GM15510 (cell line): ENCODE measurements around the gene PRKCA.

Experiments used
- POLR2A ChIP-seq: IDR thresholded peaks from 3 replicates; pipeline ENCODE4 v1.6.1; 2011; ENCODE audit warnings: borderline replicate concordance; ENCODE audit not compliant: insufficient read length; ENCODE audit errors: extremely low read depth

The PRKCA gene

GRCh38 chr17:66340720-66341119 lies 38.3 kb downstream of the PRKCA start:
- TF ChIP-seq POLR2A = no peak

DNA sequence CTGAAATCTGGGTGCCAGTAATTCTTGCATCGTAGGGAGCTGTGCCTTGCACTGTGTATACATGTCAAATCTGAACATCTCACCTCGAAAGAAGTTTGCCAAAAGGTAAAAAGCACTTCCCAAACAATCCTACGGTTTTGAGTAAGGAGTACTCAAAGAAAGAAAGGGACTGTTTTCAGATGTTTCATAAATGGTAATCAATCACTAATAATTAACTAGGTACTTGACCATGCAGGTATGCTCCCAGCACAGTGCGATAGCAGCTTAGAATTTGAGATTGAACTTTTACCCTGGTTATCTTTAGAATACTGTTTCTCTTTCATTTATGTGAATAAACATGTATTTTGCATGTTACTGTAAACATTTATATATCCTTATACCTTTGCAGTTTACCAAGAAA lies 39.0 kb downstream of the PRKCA start:
- TF ChIP-seq POLR2A = no peak

- TF ChIP-seq POLR2A = no peak
Measured at GRCh38 chr17:66343531-66344078, 41.2 kb downstream of the PRKCA start.

DNA sequence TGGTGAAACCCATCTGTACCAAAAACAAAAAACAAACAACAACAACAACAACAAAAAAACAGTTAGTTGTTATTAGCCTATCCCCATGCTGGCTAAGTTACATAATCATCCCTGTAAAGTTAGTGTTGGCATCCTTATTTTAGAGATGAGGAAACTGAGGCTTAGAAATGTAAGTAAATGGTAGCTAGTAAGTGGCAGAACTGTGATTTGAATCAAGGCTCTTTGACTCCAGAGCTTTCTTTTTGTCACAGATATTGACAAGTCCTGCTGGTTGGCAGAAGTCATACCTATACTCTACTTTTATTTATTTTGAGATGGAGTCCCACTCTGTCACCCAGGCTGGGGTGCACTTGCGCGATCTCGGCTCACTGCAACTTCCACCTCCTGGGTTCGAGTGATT lies 42.1 kb downstream of the PRKCA start:
- TF ChIP-seq POLR2A = no peak

DNA sequence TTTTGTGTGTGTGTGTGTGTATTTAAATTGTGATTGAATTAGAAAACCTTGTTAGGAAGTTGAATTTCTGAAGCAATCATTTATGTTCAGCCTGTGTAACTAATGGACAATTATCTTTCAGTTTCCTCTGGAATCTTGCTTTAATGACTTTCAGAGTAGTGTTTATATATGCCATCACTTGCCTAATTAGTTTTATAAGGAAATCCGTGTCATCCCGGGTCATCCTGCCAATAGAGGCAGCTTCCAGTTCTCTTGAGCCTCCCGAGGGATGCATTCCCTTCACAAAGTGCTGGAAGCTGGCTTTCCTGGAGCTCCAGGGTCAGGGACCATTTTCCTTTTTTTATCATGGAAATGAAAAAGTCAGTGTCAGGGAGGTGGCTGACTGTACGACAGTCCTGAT lies 42.9 kb downstream of the PRKCA start:
- TF ChIP-seq POLR2A = no peak

DNA sequence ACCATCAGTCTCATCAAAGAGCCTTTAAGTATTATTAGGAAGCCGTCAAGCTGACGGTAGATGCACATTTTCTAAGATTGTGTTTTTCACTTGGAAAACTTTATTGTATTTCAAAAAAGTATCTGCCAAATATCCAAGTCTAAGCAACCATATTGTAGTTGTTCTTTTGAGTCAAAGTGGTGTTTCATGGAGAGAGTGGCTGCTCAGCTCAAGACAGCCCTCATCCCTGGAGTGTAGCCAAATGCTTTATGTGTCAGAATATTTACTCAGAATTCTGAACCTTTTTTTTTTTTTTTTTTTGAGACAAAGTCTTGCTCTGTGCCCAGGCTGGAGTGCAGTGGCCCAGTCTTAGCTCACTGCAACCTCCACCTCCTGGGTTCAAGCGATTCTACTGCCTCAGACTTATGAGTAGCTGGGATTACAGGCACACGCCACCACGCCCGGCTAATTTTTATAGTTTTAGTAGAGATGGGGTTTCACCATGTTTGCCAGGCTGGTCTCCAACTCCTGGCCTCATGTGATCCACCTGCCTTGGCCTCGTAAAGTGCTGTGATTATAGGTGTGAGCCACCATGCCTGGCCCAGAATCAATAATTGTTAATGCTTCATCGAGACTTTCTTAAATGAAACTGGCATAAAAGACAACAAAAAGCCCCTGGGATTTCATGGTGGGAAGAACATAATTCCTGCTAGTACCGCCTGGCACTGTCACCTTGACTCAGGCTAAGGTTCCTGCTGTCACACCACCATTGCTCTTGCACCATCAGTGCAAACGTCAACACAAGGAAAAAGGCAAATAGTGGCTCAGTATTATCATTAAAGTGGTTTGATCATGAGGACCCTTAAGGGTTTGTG lies 45.5 kb downstream of the PRKCA start:
- no peak for TF ChIP-seq POLR2A

- no peak for TF ChIP-seq POLR2A
Measured at GRCh38 chr17:66348584-66349165, 46.3 kb downstream of the PRKCA start.

DNA sequence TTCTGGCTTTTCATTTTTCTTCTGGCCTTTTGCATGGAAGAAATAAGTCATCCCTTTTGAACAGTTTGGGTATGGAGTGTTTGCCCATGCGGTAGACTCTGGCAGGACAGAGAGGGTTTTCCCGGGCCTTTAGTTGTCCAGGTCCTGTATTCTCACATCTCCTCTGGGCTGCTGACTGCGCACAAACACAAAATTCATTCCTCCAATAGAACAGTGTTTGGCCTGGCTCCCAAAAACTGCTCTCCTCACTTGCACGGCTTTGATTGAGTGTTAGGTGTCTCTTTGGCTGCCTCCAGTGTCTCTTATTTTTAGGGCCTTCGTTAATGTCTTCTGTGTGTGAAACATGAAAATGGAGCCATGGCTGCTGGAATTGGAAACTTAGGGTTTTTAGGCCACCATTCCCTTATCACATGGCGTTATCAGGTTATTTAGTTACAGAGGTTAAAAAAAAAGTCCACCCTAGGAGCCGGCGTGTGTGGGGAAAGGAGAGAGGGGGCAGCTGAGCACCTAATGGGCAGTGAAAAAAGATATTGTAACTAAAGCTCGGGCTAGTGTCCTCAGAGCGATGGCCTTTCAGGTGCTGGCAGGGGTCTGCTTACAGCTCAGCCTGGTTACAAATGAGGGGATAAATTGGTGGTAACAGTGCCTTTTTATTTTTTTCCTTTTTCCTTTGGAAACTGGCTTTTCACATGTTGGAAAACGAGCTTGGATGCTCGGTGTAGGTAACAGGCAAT lies 47.3 kb downstream of the PRKCA start:
- no peak for TF ChIP-seq POLR2A

GRCh38 chr17:66351033-66351432 lies 48.6 kb downstream of the PRKCA start:
- no peak for TF ChIP-seq POLR2A

DNA sequence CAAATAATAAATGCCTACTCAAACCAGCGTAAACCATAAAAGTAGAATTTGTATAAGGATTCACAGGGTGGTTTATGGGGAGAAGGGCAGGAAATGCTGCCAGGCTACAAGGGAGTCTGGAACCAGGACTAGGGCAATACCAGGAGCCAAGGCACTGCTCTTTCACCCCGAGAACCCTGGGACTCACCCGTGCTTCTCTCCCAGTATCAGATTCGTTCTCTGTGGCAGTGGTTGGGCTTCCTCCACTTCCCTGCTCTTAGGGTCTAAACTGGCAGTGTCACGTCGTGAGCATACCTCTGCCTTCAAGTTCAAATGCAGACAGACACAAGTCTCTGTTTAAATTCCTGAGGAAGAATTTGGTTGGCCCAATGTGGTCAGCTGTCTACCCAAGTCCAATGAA lies 49.3 kb downstream of the PRKCA start:
- no peak for TF ChIP-seq POLR2A

GRCh38 chr17:66353937-66354401 lies 51.6 kb downstream of the PRKCA start:
- TF ChIP-seq POLR2A = no peak

DNA sequence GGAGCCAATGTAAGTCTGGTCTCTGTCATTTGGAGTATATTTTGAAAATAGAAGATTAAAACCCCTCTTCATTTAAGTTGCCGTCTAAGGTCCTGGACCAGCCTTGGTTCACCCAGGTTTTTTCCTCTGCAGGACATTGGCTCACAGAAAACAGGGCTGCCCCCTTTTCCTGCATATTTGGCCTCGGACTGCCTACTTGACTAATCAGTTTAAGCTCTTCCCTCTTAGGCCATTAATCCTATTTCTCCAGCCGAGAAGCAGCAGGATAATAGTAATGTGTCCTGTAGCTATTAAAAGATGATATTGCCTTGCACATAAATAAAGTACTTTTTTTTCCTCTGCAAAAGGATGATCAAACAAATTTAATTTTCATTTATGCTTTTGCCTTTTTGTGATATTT lies 52.1 kb downstream of the PRKCA start:
- TF ChIP-seq POLR2A = no peak

DNA sequence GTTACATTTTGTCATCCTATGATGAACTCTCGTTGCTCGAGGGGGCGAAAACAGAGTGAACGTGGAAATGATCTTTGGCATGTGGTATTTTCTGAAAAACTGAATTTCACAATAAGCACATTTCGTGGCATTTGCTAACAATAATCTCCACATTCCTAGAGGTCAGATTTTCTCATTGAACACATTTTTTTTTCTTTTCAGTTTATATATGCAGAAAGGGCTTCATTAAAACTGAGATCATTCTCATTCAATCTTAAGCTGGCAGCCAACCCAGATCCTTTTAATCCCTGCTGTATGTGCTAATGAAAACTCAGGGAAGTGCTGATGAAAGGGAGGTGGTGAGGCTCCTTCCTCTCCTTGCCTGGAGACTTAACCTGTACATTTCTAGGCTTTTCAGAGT lies 52.6 kb downstream of the PRKCA start:
- TF ChIP-seq POLR2A = no peak

- no peak for TF ChIP-seq POLR2A
Measured at GRCh38 chr17:66355510-66355909, 53.1 kb downstream of the PRKCA start.

GRCh38 chr17:66357037-66357436 lies 54.6 kb downstream of the PRKCA start:
- no peak for TF ChIP-seq POLR2A
